T-cell (primary cell): ENCODE results near the gene MZB1. TPM values are rescaled to one million over a fixed set of nuclear protein-coding genes. Genes with fewer than 3 reads are reported as not detected.
A peak's percentile ranks its signal among the peaks of the same experiment; 100 is the strongest.

ENCODE experiments used
- ATAC-seq, 4 experiments: fragments of 200-7000 bp in 3 of 4; fragments of 150-1000 bp in 1 of 4; cut with Tn5 transposase; replicated peaks in 1 of 4; 1 replicate in 3 of 4; 2 replicates in 1 of 4; pipeline ENCODE4 v1.10.0; 2021; ENCODE audit warnings: moderate library complexity in 3 of 4, mild to moderate bottlenecking in 2 of 4, moderate number of reproducible peaks in 1 of 4
- CTCF ChIA-PET, 2 donors: fragments of 300-600 bp; sonication (Branson Sonifier 250); formaldehyde crosslinking; loops; one replicate each; lab custom pipeline; 2022; ENCODE audit warnings: antibody characterized with exemption in 2 of 2; lab: Charles Lee
- POLR2A ChIA-PET, 2 donors: fragments of 300-600 bp; sonication (Branson Sonifier 250); formaldehyde crosslinking; loops; one replicate each; lab custom pipeline; 2022; ENCODE audit warnings: antibody characterized with exemption in 2 of 2; lab: Charles Lee
- DNase-seq, 35 experiments: peaks; one replicate each; pipeline versions ENCODE4 v3.0.0 to v3.0.0-alpha.2; 2013 to 2023
- H3K27ac ChIP-seq: one replicate; pipeline ENCODE4 v1.5.1; 2013; ENCODE audit warnings: low read length
- H3K27me3 ChIP-seq, 2 experiments: replicated peaks in 1 of 2; 1 replicate in 1 of 2; 2 replicates in 1 of 2; pipeline versions ENCODE4 v1.6.1 to v1.7.0; 2013; ENCODE audit warnings: low read length in 1 of 2, mixed read lengths in 1 of 2; ENCODE audit not compliant: control insufficient read depth in 2 of 2, insufficient read depth in 2 of 2; ENCODE audit errors: extremely low read depth in 1 of 2
- H3K36me3 ChIP-seq, 2 donors: 1 replicate in 1 of 2; 2 replicates in 1 of 2; pipeline versions ENCODE4 v1.6.1 to v1.7.0; 2013; ENCODE audit warnings: low read length in 1 of 2; ENCODE audit not compliant: control insufficient read depth in 2 of 2, insufficient read depth in 1 of 2; ENCODE audit errors: extremely low read depth in 1 of 2
- H3K4me1 ChIP-seq, 2 experiments: 1 replicate in 1 of 2; 2 replicates in 1 of 2; pipeline versions ENCODE4 v1.6.1 to v1.7.0; 2013; ENCODE audit warnings: low read length in 2 of 2, mixed read lengths in 1 of 2; ENCODE audit not compliant: insufficient read depth in 2 of 2, control insufficient read depth in 1 of 2; ENCODE audit errors: extremely low read depth in 1 of 2
- H3K4me3 ChIP-seq, 2 donors: 1 replicate in 1 of 2; 2 replicates in 1 of 2; pipeline versions ENCODE4 v1.5.1 to v1.7.0; 2013; ENCODE audit warnings: mild to moderate bottlenecking in 2 of 2, low read length in 1 of 2, moderate library complexity in 1 of 2; ENCODE audit not compliant: control insufficient read depth in 1 of 2; ENCODE audit errors: extremely low read depth in 1 of 2
- H3K9me3 ChIP-seq: 2 replicates; pipeline ENCODE4 v1.7.0; 2013
- H3K27ac Mint-ChIP-seq, 2 donors: one replicate each; pipeline ENCODE4 v1.8.0; 2020 to 2021; ENCODE audit warnings: mild to moderate bottlenecking in 2 of 2, mixed read lengths in 2 of 2
- H3K27me3 Mint-ChIP-seq, 2 donors: one replicate each; pipeline ENCODE4 v1.8.0; 2021 to 2022; ENCODE audit warnings: mixed read lengths in 2 of 2
- H3K36me3 Mint-ChIP-seq: one replicate; pipeline ENCODE4 v1.8.0; 2021; ENCODE audit warnings: mixed read lengths
- H3K4me1 Mint-ChIP-seq, 3 donors: one replicate each; pipeline ENCODE4 v1.8.0; 2020 to 2022; ENCODE audit warnings: mixed read lengths in 3 of 3, mild to moderate bottlenecking in 1 of 3
- H3K4me3 Mint-ChIP-seq, 3 donors: one replicate each; pipeline ENCODE4 v1.8.0; 2020 to 2022; ENCODE audit warnings: mild to moderate bottlenecking in 3 of 3, mixed read lengths in 3 of 3, moderate library complexity in 3 of 3
- H3K9me3 Mint-ChIP-seq, 3 donors: one replicate each; pipeline ENCODE4 v1.8.0; 2020 to 2022; ENCODE audit warnings: mixed read lengths in 3 of 3
- WGBS: methylation state at CpG from one replicate; pipeline ENCODE4 v1.1.5; 2013; ENCODE audit warnings: missing lambda C conversion rate; ENCODE audit not compliant: insufficient coverage; 5-methylcytosine and 5-hydroxymethylcytosine counted together
- total RNA-seq, 35 experiments: library from RNA in 6 of 35; stranded (reverse) in 6 of 35; fragments of 120-200 nt in 1 of 35; gene quantifications; one replicate each; pipeline versions ENCODE4 v1.2.1 to v1.2.4 and lab custom pipeline; 2013 to 2026

The MZB1 gene
- total RNA-seq, 5 donors from 2014 or later (not counting 1 experiment from before 2014, with no cell fraction given), result 2.2 to 6.5 (median 5.0) TPM

GRCh38 chr5:139418793-139419192, 29.1 kb upstream of the MZB1 start:
- no CpG with 5 or more reads among the region's 1 CpG for WGBS
- Mint-ChIP-seq H3K4me1 (peaks cover 23 to 33% (median 26%) of the 10 kb centered on the region in 3 donors), H3K36me3 (peaks cover 26% of the 10 kb centered on the region), H3K9me3 (no peaks in the 10 kb centered on the region), H3K27me3 (no peaks in the 10 kb centered on the region), H3K27ac (no peak overlapping the region), H3K4me3 (no peak overlapping the region)
- peaks cover 0 to 14% of the 10 kb centered on the region in 2 donors for H3K36me3 ChIP-seq
- DNase-seq, result no peak
- no peak overlapping the region for H3K4me3 ChIP-seq
- CTCF ChIA-PET, result interaction anchor here in 1 of 2 donors (0.7 to 3.2 kb wide), 2 partner anchors 95 to 133 kb away, joined by 3 to 22 read pairs; no protein-coding TSS in a partner anchor
- no peak overlapping the region for H3K27ac ChIP-seq
- ATAC-seq, result no peak
- POLR2A ChIA-PET, result interaction anchor here (0.6 to 0.7 kb wide), 2 partner anchors 8 to 194 kb away, joined by 3 read pairs; no protein-coding TSS in a partner anchor
- H3K27me3 ChIP-seq, result no peaks in the 10 kb centered on the region
- H3K4me1 ChIP-seq, result peaks cover 10 to 14% of the 10 kb centered on the region in 2 experiments
- no peaks in the 10 kb centered on the region for H3K9me3 ChIP-seq

GRCh38 chr5:139417214-139417613, 27.5 kb upstream of the MZB1 start:
- Mint-ChIP-seq H3K36me3 (peaks cover 24% of the 10 kb centered on the region), H3K27me3 (no peaks in the 10 kb centered on the region), H3K4me1 (peaks cover 21 to 34% (median 23%) of the 10 kb centered on the region in 3 donors), H3K27ac (no peak overlapping the region), H3K9me3 (no peaks in the 10 kb centered on the region), H3K4me3 (no peak overlapping the region)
- H3K27ac ChIP-seq, result no peak overlapping the region
- no peaks in the 10 kb centered on the region for H3K27me3 ChIP-seq
- H3K36me3 ChIP-seq, result peaks cover 0 to 14% of the 10 kb centered on the region in 2 donors
- H3K4me1 ChIP-seq, result peaks cover 10 to 14% of the 10 kb centered on the region in 2 experiments
- CTCF ChIA-PET, result interaction anchor here in 1 of 2 donors (0.7 kb wide), 1 partner anchor 22 kb away, joined by 3 read pairs; no protein-coding TSS in a partner anchor
- no peak for ATAC-seq
- POLR2A ChIA-PET, result interaction anchor here in 1 of 2 donors (0.6 to 0.7 kb wide), 2 partner anchors 34 to 81 kb away, joined by 3 to 8 read pairs; no protein-coding TSS in a partner anchor
- no CpG with 5 or more reads among the region's 4 CpGs for WGBS
- no peaks in the 10 kb centered on the region for H3K9me3 ChIP-seq
- DNase-seq, result no peak
- H3K4me3 ChIP-seq, result no peak overlapping the region

- H3K4me1 Mint-ChIP-seq, result peaks cover 19 to 33% (median 22%) of the 10 kb centered on the region in 3 donors
- H3K27me3 ChIP-seq, result no peaks in the 10 kb centered on the region
- no peaks in the 10 kb centered on the region for H3K27me3 Mint-ChIP-seq
- CTCF ChIA-PET, result no interaction called here
- peaks cover 23% of the 10 kb centered on the region for H3K36me3 Mint-ChIP-seq
- no peak overlapping the region for H3K4me3 Mint-ChIP-seq
- H3K27ac Mint-ChIP-seq, result no peak overlapping the region
- peaks cover 0 to 14% of the 10 kb centered on the region in 2 donors for H3K36me3 ChIP-seq
- H3K9me3 ChIP-seq, result no peaks in the 10 kb centered on the region
- no peak overlapping the region for H3K27ac ChIP-seq
- POLR2A ChIA-PET, result interaction anchor here in 1 of 2 donors (0.6 kb wide), 1 partner anchor 81 kb away, joined by 3 read pairs; no protein-coding TSS in a partner anchor
- no peak for DNase-seq
- H3K9me3 Mint-ChIP-seq, result no peaks in the 10 kb centered on the region
- H3K4me3 ChIP-seq, result no peak overlapping the region
- WGBS, result 94% methylated on average over 8 of the region's 9 CpGs
- peaks cover 10 to 14% of the 10 kb centered on the region in 2 experiments for H3K4me1 ChIP-seq
- ATAC-seq, result no peak
Observed at GRCh38 chr5:139416651-139417050, 26.9 kb upstream of the MZB1 start.

GRCh38 chr5:139415869-139416268, 26.2 kb upstream of the MZB1 start:
- H3K4me3 Mint-ChIP-seq, result no peak overlapping the region
- peaks cover 10 to 14% of the 10 kb centered on the region in 2 experiments for H3K4me1 ChIP-seq
- H3K27me3 ChIP-seq, result no peaks in the 10 kb centered on the region
- no peaks in the 10 kb centered on the region for H3K9me3 Mint-ChIP-seq
- H3K4me3 ChIP-seq, result no peak overlapping the region
- H3K9me3 ChIP-seq, result no peaks in the 10 kb centered on the region
- H3K36me3 ChIP-seq, result peaks cover 0 to 14% of the 10 kb centered on the region in 2 donors
- ChIA-PET POLR2A (no interaction called here), CTCF (interaction anchor here in 1 of 2 donors (0.6 to 1.2 kb wide), 2 partner anchors 98 to 99 kb away, joined by 4 to 9 read pairs; no protein-coding TSS in a partner anchor)
- H3K36me3 Mint-ChIP-seq, result peaks cover 23% of the 10 kb centered on the region
- no peaks in the 10 kb centered on the region for H3K27me3 Mint-ChIP-seq
- H3K4me1 Mint-ChIP-seq, result peaks cover 19 to 33% (median 22%) of the 10 kb centered on the region in 3 donors
- no peak overlapping the region for H3K27ac Mint-ChIP-seq
- ATAC-seq, result no peak
- no peak overlapping the region for H3K27ac ChIP-seq
- DNase-seq, result no peak

GRCh38 chr5:139415221-139415861, 25.6 kb upstream of the MZB1 start:
- Histone ChIP-seq H3K9me3 (no peaks in the 10 kb centered on the region), H3K27me3 (no peaks in the 10 kb centered on the region), H3K4me3 (no peak overlapping the region), H3K4me1 (peaks cover 10 to 14% of the 10 kb centered on the region in 2 experiments), H3K36me3 (peaks cover 0 to 14% of the 10 kb centered on the region in 2 donors), H3K27ac (no peak overlapping the region)
- H3K4me1 Mint-ChIP-seq, result peaks cover 19 to 33% (median 22%) of the 10 kb centered on the region in 3 donors
- 83% methylated on average over 5 of the region's 8 CpGs for WGBS
- H3K27ac Mint-ChIP-seq, result peak overlapping the region in 1 of 2 donors; percentile 29
- DNase-seq (no peak), ATAC-seq (peak in 1 of 4 experiments; percentile 24)
- ChIA-PET POLR2A (no interaction called here), CTCF (interaction anchor here in 1 of 2 donors (1.2 kb wide), 1 partner anchor 99 kb away, joined by 4 read pairs; no protein-coding TSS in a partner anchor)
- H3K4me3 Mint-ChIP-seq, result peak overlapping the region in 1 of 3 donors; percentile 49
- no peaks in the 10 kb centered on the region for H3K9me3 Mint-ChIP-seq
- H3K27me3 Mint-ChIP-seq, result no peaks in the 10 kb centered on the region
- H3K36me3 Mint-ChIP-seq, result peaks cover 23% of the 10 kb centered on the region

- Mint-ChIP-seq H3K4me3 (peak overlapping the region; percentile 11 to 49 (median 41)), H3K27me3 (no peaks in the 10 kb centered on the region), H3K4me1 (peaks cover 19 to 33% (median 22%) of the 10 kb centered on the region in 3 donors), H3K36me3 (peaks cover 22% of the 10 kb centered on the region), H3K9me3 (no peaks in the 10 kb centered on the region), H3K27ac (peak overlapping the region; percentile 29 to 49)
- ATAC-seq (peak in 3 of 4 experiments; percentile 36 to 92 (median 46)), DNase-seq (no peak)
- peak overlapping the region; percentile 1 for H3K27ac ChIP-seq
- WGBS, result 90% methylated on average over 4 of the region's 9 CpGs
- no peak overlapping the region for H3K4me3 ChIP-seq
- H3K27me3 ChIP-seq, result no peaks in the 10 kb centered on the region
- H3K4me1 ChIP-seq, result peaks cover 10 to 14% of the 10 kb centered on the region in 2 experiments
- peaks cover 0 to 10% of the 10 kb centered on the region in 2 donors for H3K36me3 ChIP-seq
- POLR2A ChIA-PET, result interaction anchor here (0.6 kb wide), 2 partner anchors 8 to 1200 kb away, joined by 3 read pairs; no protein-coding TSS in a partner anchor
- H3K9me3 ChIP-seq, result no peaks in the 10 kb centered on the region
- CTCF ChIA-PET, result interaction anchor here (0.6 to 0.9 kb wide), 3 partner anchors 11 to 168 kb away, joined by 3 read pairs; no protein-coding TSS in a partner anchor
Observed at GRCh38 chr5:139414581-139415130, 24.9 kb upstream of the MZB1 start.
